Mammary epithelial cell (primary cell): ENCODE data around the gene MAP3K6.

Source experiments
- CTCF ChIP-seq, 2 donors: IDR thresholded peaks in 1 of 2; conservative IDR thresholded peaks in 1 of 2; 2 replicates each; pipeline ENCODE4 v1.5.1; 2011 to 2012; ENCODE audit warnings: inconsistent platforms in 2 of 2, low read length in 2 of 2, mild to moderate bottlenecking in 2 of 2, control low read depth in 1 of 2, low read depth in 1 of 2; ENCODE audit not compliant: insufficient read depth in 1 of 2; ENCODE audit errors: extremely low read depth in 1 of 2
- EZH2 ChIP-seq: IDR thresholded peaks from 2 replicates; pipeline ENCODE4 v1.6.1; 2012; ENCODE audit warnings: low read length, inconsistent platforms, borderline replicate concordance

GRCh38 chr1:27397749-27398148 lies 31.0 kb upstream of the MAP3K6 start:
- TF ChIP-seq CTCF (conservative IDR thresholded peaks at IDR 0.05 in 1 of 2, IDR thresholded peaks at IDR 0.05 in 1 of 2; ENCODE audit: extremely low read depth in 1 of 2, insufficient read depth in 1 of 2, low read depth in 1 of 2, low read length in 2 of 2) (no peak), EZH2 (no peak)
